Tibial nerve (tissue), 4 donors: ENCODE data around the gene HHLA2. TPM values are rescaled to one million over a fixed set of nuclear protein-coding genes. Genes with fewer than 3 reads are reported as not detected.

ENCODE experiments used
- DNase-seq, 2 donors: peaks; one replicate each; pipeline ENCODE4 v3.0.0-alpha.2; 2019; ENCODE audit warnings: low spot score in 2 of 2
- H3K27ac ChIP-seq, 4 donors: fragments of 200-600 bp; sonication (generic) in 3 of 4; one replicate each; pipeline ENCODE4 v1.5.1; 2017 to 2019; ENCODE audit warnings: mild to moderate bottlenecking in 1 of 4
- H3K27me3 ChIP-seq, 2 donors: fragments of 200-600 bp; sonication (generic) in 1 of 2; one replicate each; pipeline versions ENCODE4 v1.5.1 to v1.6.0; 2017 to 2019
- H3K36me3 ChIP-seq, 3 donors: fragments of 200-600 bp; sonication (generic); one replicate each; pipeline ENCODE4 v1.5.1; 2018 to 2019
- H3K4me1 ChIP-seq, 4 donors: fragments of 200-600 bp; sonication (generic) in 3 of 4; one replicate each; pipeline ENCODE4 v1.5.1; 2017 to 2019
- H3K4me3 ChIP-seq, 4 donors: fragments of 200-600 bp; sonication (generic) in 3 of 4; one replicate each; pipeline ENCODE4 v1.5.1; 2017 to 2019; ENCODE audit warnings: mild to moderate bottlenecking in 1 of 4, moderate library complexity in 1 of 4
- H3K9me3 ChIP-seq, 4 donors: fragments of 200-600 bp; sonication (generic) in 3 of 4; one replicate each; pipeline ENCODE4 v1.5.1; 2017 to 2019
- CTCF ChIP-seq, 5 experiments: fragments of 200-600 bp in 3 of 5; fragments of 450-650 bp in 2 of 5; sonication (generic) in 3 of 5; IDR thresholded peaks; one replicate each; pipeline ENCODE4 v1.5.1; 2016 to 2019; ENCODE audit warnings: antibody characterized with exemption in 5 of 5, mild to moderate bottlenecking in 3 of 5, moderate library complexity in 2 of 5
- EP300 ChIP-seq, 2 donors: sonication (generic); formaldehyde crosslinking; IDR thresholded peaks; one replicate each; pipeline ENCODE4 v1.6.1; 2017; ENCODE audit warnings: antibody characterized with exemption in 2 of 2, mild to moderate bottlenecking in 1 of 2
- POLR2A ChIP-seq, 2 donors: fragments of 450-650 bp; IDR thresholded peaks; one replicate each; pipeline ENCODE4 v1.6.1; 2017; ENCODE audit warnings: antibody characterized with exemption in 2 of 2, mild to moderate bottlenecking in 2 of 2, moderate library complexity in 2 of 2
- WGBS, 2 donors: methylation state at CpG; one replicate each; pipeline ENCODE4 v1.1.5; 2018; 5-methylcytosine and 5-hydroxymethylcytosine counted together
- total RNA-seq, 4 donors: library from RNA; depleted of rRNA; stranded (reverse); fragments of >200 nt; gene quantifications; one replicate each; pipeline ENCODE4 v1.1.0, GENCODE V29; 2016

HHLA2 gene
- total RNA-seq, 4 donors from 2014 or later = 0.21 to 6.1 TPM; not detected in 2

DNA sequence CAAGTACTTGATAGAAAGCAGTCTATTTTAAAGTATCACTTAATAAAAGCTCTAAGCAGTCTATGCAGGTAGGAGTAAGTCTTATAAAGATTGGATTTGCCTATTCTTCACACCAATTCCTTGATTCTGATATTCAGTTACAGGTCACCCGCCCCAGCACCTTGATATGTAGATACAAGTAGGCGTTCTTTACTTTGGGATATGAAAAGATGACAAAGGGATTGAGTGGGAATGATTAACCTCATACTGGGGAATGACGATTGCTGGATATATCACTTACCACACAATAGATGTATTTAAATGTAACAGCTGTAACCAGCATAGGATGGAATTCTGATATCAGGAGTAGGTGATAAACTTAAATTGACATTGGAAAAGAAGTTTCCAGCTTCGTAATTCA, 47.1 kb downstream of the HHLA2 start:
- no peaks in the 10 kb centered on the region for H3K27me3 ChIP-seq
- DNase-seq = no peak

GRCh38 chr3:108345492-108346205, 49.3 kb downstream of the HHLA2 start:
- Histone ChIP-seq H3K4me3 (no peak overlapping the region), H3K27me3 (no peaks in the 10 kb centered on the region), H3K27ac (no peak overlapping the region), H3K36me3 (no peaks in the 10 kb centered on the region), H3K9me3 (no peaks in the 10 kb centered on the region), H3K4me1 (no peaks in the 10 kb centered on the region)
- no peak for DNase-seq
- WGBS, 2 donors = 39 to 51% methylated on average over 6 of the region's 6 CpGs
- TF ChIP-seq EP300 (IDR thresholded peaks at IDR 0.05) = no peak
- TF ChIP-seq POLR2A (IDR thresholded peaks at IDR 0.05) = no peak
- TF ChIP-seq CTCF (IDR thresholded peaks at IDR 0.05) = no peak

More for the DNA sequence above, 47.1 kb downstream of the HHLA2 start:
- WGBS, 2 donors = 85 to 90% methylated on average over 4 of the region's 4 CpGs
- Histone ChIP-seq H3K4me3 (no peak overlapping the region), H3K27ac (no peak overlapping the region), H3K36me3 (no peaks in the 10 kb centered on the region), H3K9me3 (no peaks in the 10 kb centered on the region), H3K4me1 (no peaks in the 10 kb centered on the region)
- TF ChIP-seq POLR2A (IDR thresholded peaks at IDR 0.05) = no peak
- no peak for TF ChIP-seq CTCF (IDR thresholded peaks at IDR 0.05)
- no peak for TF ChIP-seq EP300 (IDR thresholded peaks at IDR 0.05)

GRCh38 chr3:108346301-108347227, 50.2 kb downstream of the HHLA2 start:
- no peak for DNase-seq
- Histone ChIP-seq H3K36me3 (no peaks in the 10 kb centered on the region), H3K4me3 (no peak overlapping the region), H3K4me1 (no peaks in the 10 kb centered on the region), H3K27me3 (no peaks in the 10 kb centered on the region), H3K27ac (no peak overlapping the region), H3K9me3 (no peaks in the 10 kb centered on the region)
- TF ChIP-seq POLR2A (IDR thresholded peaks at IDR 0.05) (no peak), EP300 (IDR thresholded peaks at IDR 0.05) (no peak), CTCF (IDR thresholded peaks at IDR 0.05) (no peak)
- WGBS, 2 donors = 74 to 78% methylated on average over 5 of the region's 5 CpGs

DNA sequence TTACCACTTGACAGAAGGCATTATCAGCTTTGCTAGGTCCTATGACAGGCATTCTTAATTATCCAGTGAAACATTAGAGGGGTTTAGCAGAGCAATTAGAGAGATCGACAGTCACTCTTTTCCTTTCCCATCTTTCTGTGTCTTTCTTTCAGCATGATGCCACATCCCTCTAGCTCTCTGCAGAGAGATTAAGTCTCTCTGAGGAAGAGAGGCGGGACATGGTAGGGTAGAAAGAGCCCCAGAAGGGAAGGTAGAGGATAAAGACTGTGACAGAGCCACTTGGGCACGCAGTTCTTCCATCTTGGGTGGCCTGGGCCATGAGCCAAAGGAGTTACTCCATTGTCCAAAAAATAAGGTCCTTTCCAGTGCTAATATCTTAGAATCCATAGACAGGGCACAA, 55.8 kb downstream of the HHLA2 start:
- Histone ChIP-seq H3K27ac (no peak overlapping the region), H3K9me3 (no peaks in the 10 kb centered on the region), H3K27me3 (no peaks in the 10 kb centered on the region), H3K4me1 (no peaks in the 10 kb centered on the region), H3K4me3 (no peak overlapping the region), H3K36me3 (no peaks in the 10 kb centered on the region)
- 52 to 62% methylated on average over 3 of the region's 3 CpGs for WGBS, 2 donors
- TF ChIP-seq POLR2A (IDR thresholded peaks at IDR 0.05) (no peak), CTCF (IDR thresholded peaks at IDR 0.05) (no peak), EP300 (IDR thresholded peaks at IDR 0.05) (no peak)
- no peak for DNase-seq

DNA sequence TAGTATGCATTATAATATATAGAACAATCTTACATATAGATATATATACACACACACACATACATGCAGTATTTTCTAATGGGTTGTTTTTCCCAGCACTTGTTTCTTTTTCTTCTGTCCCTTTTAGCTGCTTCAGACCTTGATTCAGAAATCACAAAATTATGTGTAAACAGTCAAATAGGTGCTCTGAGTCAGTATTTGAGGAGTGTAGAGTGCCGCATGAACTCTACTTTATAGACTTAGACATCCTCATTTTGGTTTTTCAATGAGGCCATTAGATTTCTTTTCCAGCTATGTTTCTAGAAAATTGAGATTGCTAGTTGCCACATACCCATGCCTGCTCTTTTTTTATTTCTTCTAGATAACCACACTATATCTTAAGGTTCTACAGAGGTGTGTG, 58.2 kb downstream of the HHLA2 start:
- TF ChIP-seq CTCF (IDR thresholded peaks at IDR 0.05) (no peak), EP300 (IDR thresholded peaks at IDR 0.05) (no peak), POLR2A (IDR thresholded peaks at IDR 0.05) (no peak)
- Histone ChIP-seq H3K4me1 (no peaks in the 10 kb centered on the region), H3K27ac (no peak overlapping the region), H3K9me3 (no peaks in the 10 kb centered on the region), H3K4me3 (no peak overlapping the region), H3K36me3 (no peaks in the 10 kb centered on the region), H3K27me3 (no peaks in the 10 kb centered on the region)
- 89 to 100% methylated on average over 1 of the region's 1 CpG for WGBS, 2 donors
- no peak for DNase-seq
